B cell (primary cell): Measurements from ENCODE around the gene GRIP2. TPM values are rescaled to one million over a fixed set of nuclear protein-coding genes. Genes with fewer than 3 reads are reported as not detected.

Experiments
- ATAC-seq: fragments of 200-7000 bp; cut with Tn5 transposase; one replicate; pipeline ENCODE4 v1.10.0; 2021; ENCODE audit warnings: low read depth, mild to moderate bottlenecking, moderate number of reproducible peaks, moderate library complexity
- CTCF ChIA-PET: fragments of 350-600 bp; sonication (Branson Sonifier 250); formaldehyde crosslinking; loops from one replicate; lab custom pipeline; 2021; ENCODE audit warnings: antibody characterized with exemption, inconsistent platforms; lab: Charles Lee
- POLR2A ChIA-PET: fragments of 350-600 bp; sonication (Branson Sonifier 250); formaldehyde crosslinking; loops from one replicate; lab custom pipeline; 2021; ENCODE audit warnings: antibody characterized with exemption; lab: Charles Lee
- DNase-seq: peaks from one replicate; pipeline ENCODE4 v3.0.0; 2013
- H2AFZ ChIP-seq: 2 replicates; pipeline ENCODE4 v1.6.1; 2012; ENCODE audit warnings: mild to moderate bottlenecking, low read depth, low read length; ENCODE audit not compliant: insufficient read depth, poor library complexity, severe bottlenecking
- H3K27ac ChIP-seq, 2 donors: 1 replicate in 1 of 2; 2 replicates in 1 of 2; pipeline ENCODE4 v1.5.1; 2012 to 2013; ENCODE audit warnings: low read length in 2 of 2, mild to moderate bottlenecking in 2 of 2, moderate library complexity in 1 of 2
- H3K27me3 ChIP-seq, 4 experiments: fragments of 200-600 bp in 1 of 4; sonication (generic) in 1 of 4; replicated peaks in 1 of 4; 1 replicate in 2 of 4; 2 replicates in 2 of 4; pipeline versions ENCODE4 v1.6.1 to v1.7.0; 2013 to 2016; ENCODE audit warnings: low read length in 3 of 4, mild to moderate bottlenecking in 2 of 4, mixed read lengths in 1 of 4, moderate library complexity in 1 of 4; ENCODE audit not compliant: insufficient read depth in 4 of 4, control insufficient read depth in 3 of 4; ENCODE audit errors: control extremely low read depth in 1 of 4
- H3K36me3 ChIP-seq, 2 experiments: replicated peaks in 1 of 2; 1 replicate in 1 of 2; 2 replicates in 1 of 2; pipeline versions ENCODE4 v1.6.1 to v1.7.1; 2013; ENCODE audit warnings: low read length in 1 of 2; ENCODE audit not compliant: insufficient read depth in 2 of 2, control insufficient read depth in 1 of 2; ENCODE audit errors: control extremely low read depth in 1 of 2, extremely low read depth in 1 of 2
- H3K4me1 ChIP-seq, 2 donors: fragments of 200-600 bp in 1 of 2; sonication (generic) in 1 of 2; 1 replicate in 1 of 2; 2 replicates in 1 of 2; pipeline versions ENCODE4 v1.5.1 to v1.6.1; 2013 to 2017; ENCODE audit warnings: low read length in 2 of 2; ENCODE audit not compliant: control insufficient read depth in 2 of 2, insufficient read depth in 2 of 2
- H3K4me2 ChIP-seq: replicated peaks from 2 replicates; pipeline ENCODE3; 2012; ENCODE audit warnings: mild to moderate bottlenecking, low read depth, low read length; ENCODE audit not compliant: poor library complexity, severe bottlenecking
- H3K4me3 ChIP-seq, 5 experiments: fragments of 200-600 bp in 1 of 5; sonication (generic) in 1 of 5; 1 replicate in 3 of 5; 2 replicates in 2 of 5; pipeline versions ENCODE4 v1.5.1 to v1.7.0; 2011 to 2016; ENCODE audit warnings: low read length in 4 of 5, mild to moderate bottlenecking in 4 of 5, low read depth in 2 of 5, control low read depth in 1 of 5, moderate library complexity in 1 of 5; ENCODE audit not compliant: insufficient read depth in 1 of 5; ENCODE audit errors: control extremely low read depth in 1 of 5, extremely low read depth in 1 of 5
- H3K79me2 ChIP-seq: fragments of 200-600 bp; sonication (generic); one replicate; pipeline ENCODE4 v1.6.0; 2016; ENCODE audit warnings: low read length; ENCODE audit not compliant: control insufficient read depth, insufficient read depth
- H3K9ac ChIP-seq: fragments of 200-600 bp; sonication (generic); 2 replicates; pipeline ENCODE4 v1.6.1; 2017; ENCODE audit warnings: mild to moderate bottlenecking, low read length, moderate library complexity
- H3K9me3 ChIP-seq, 3 donors: one replicate each; pipeline versions ENCODE4 v1.6.1 to v1.7.1; 2013; ENCODE audit warnings: low read length in 2 of 3; ENCODE audit not compliant: control insufficient read depth in 2 of 3, insufficient read depth in 1 of 3; ENCODE audit errors: control extremely low read depth in 1 of 3
- H4K20me1 ChIP-seq: 2 replicates; pipeline ENCODE4 v1.6.0; 2012; ENCODE audit warnings: mild to moderate bottlenecking, low read length; ENCODE audit not compliant: insufficient read depth, control insufficient read depth, poor library complexity, severe bottlenecking
- H3K27ac Mint-ChIP-seq: one replicate; pipeline ENCODE4 v1.8.0; 2021; ENCODE audit warnings: mixed read lengths
- H3K27me3 Mint-ChIP-seq: one replicate; pipeline ENCODE4 v1.8.0; 2021; ENCODE audit warnings: mixed read lengths
- H3K4me1 Mint-ChIP-seq: one replicate; pipeline ENCODE4 v1.8.0; 2021; ENCODE audit warnings: mixed read lengths
- H3K4me3 Mint-ChIP-seq: one replicate; pipeline ENCODE4 v1.8.0; 2021; ENCODE audit warnings: mixed read lengths
- H3K9me3 Mint-ChIP-seq: one replicate; pipeline ENCODE4 v1.8.0; 2022; ENCODE audit warnings: mixed read lengths; ENCODE audit not compliant: insufficient read depth
- CTCF ChIP-seq: fragments of 200-600 bp; IDR thresholded peaks from one replicate; pipeline ENCODE4 v1.8.0; 2022; ENCODE audit warnings: antibody characterized with exemption, mild to moderate bottlenecking
- EZH2 ChIP-seq: IDR thresholded peaks from 2 replicates; pipeline ENCODE4 v1.6.1; 2012; ENCODE audit warnings: borderline replicate concordance, low read depth, mild to moderate bottlenecking, moderate library complexity, low read length; ENCODE audit not compliant: insufficient read depth, poor library complexity, severe bottlenecking
- WGBS: methylation state at CpG from one replicate; pipeline ENCODE4 v1.1.5; 2013; ENCODE audit warnings: missing lambda C conversion rate; ENCODE audit not compliant: insufficient coverage; 5-methylcytosine and 5-hydroxymethylcytosine counted together
- intact Hi-C: fragments of 100-400 bp; cut with micrococcal nuclease; formaldehyde crosslinking; loops from one replicate; pipeline ENCODE4 v1.10.0; 2022
- polyA plus RNA-seq: library from polyadenylated mRNA; depleted of rRNA; stranded (reverse); fragments of >200 nt; gene quantifications from 2 replicates; pipeline ENCODE4 v1.2.3, GENCODE V29; 2012
- total RNA-seq, 2 donors: library from RNA; stranded (reverse); fragments of 120-200 nt in 1 of 2; gene quantifications; 1 replicate in 1 of 2; 2 replicates in 1 of 2; pipeline versions ENCODE4 v1.2.3 to v1.2.4, GENCODE V29; 2013 to 2022

Gene GRIP2
- total and polyA plus RNA-seq, 2 donors (not counting 1 experiment from before 2014, with no cell fraction given) = not detected

GRCh38 chr3:14552717-14553116 is 12.6 kb upstream of the GRIP2 start:
- TF ChIP-seq EZH2 (no peak), CTCF (no peak)
- H3K4me1 Mint-ChIP-seq = peaks cover 2% of the 10 kb centered on the region
- no peak overlapping the region for H3K4me3 Mint-ChIP-seq
- Histone ChIP-seq H2AFZ (no peak overlapping the region), H3K4me2 (no peak overlapping the region), H3K9me3 (no peaks in the 10 kb centered on the region), H3K27ac (no peak overlapping the region), H3K27me3 (peaks cover 0 to 28% (median under 1%) of the 10 kb centered on the region in 4 experiments), H3K9ac (no peak overlapping the region), H3K4me1 (no peaks in the 10 kb centered on the region), H3K36me3 (no peaks in the 10 kb centered on the region), H4K20me1 (no peaks in the 10 kb centered on the region), H3K4me3 (no peak overlapping the region), H3K79me2 (no peaks in the 10 kb centered on the region)
- DNase-seq (no peak), ATAC-seq (no peak)
- WGBS = 92% methylated on average over 2 of the region's 4 CpGs
- H3K27me3 Mint-ChIP-seq = peaks cover 57% of the 10 kb centered on the region
- H3K9me3 Mint-ChIP-seq = no peaks in the 10 kb centered on the region
- POLR2A ChIA-PET = no interaction called here
- intact Hi-C loops = no loop called here
- CTCF ChIA-PET = interaction anchor here (1.0 kb wide), 1 partner anchor 9 kb away, joined by 4 read pairs; no protein-coding TSS in a partner anchor
- H3K27ac Mint-ChIP-seq = no peak overlapping the region

- WGBS = 80% methylated on average over 7 of the region's 8 CpGs
- Mint-ChIP-seq H3K9me3 (no peaks in the 10 kb centered on the region), H3K4me1 (peaks cover 2% of the 10 kb centered on the region), H3K27ac (no peak overlapping the region), H3K4me3 (no peak overlapping the region), H3K27me3 (peaks cover 58% of the 10 kb centered on the region)
- H3K9me3 ChIP-seq = no peaks in the 10 kb centered on the region
- TF ChIP-seq EZH2 (no peak), CTCF (no peak)
- DNase-seq = no peak
- H4K20me1 ChIP-seq = no peaks in the 10 kb centered on the region
- H3K4me3 ChIP-seq = no peak overlapping the region
- POLR2A ChIA-PET = no interaction called here
- no peak overlapping the region for H3K27ac ChIP-seq
- H3K4me2 ChIP-seq = no peak overlapping the region
- CTCF ChIA-PET = no interaction called here
- intact Hi-C loops = no loop called here
- H3K36me3 ChIP-seq = no peaks in the 10 kb centered on the region
- H3K79me2 ChIP-seq = no peaks in the 10 kb centered on the region
- H3K9ac ChIP-seq = no peak overlapping the region
- no peak overlapping the region for H2AFZ ChIP-seq
- ATAC-seq = no peak
- H3K4me1 ChIP-seq = no peaks in the 10 kb centered on the region
- H3K27me3 ChIP-seq = peaks cover 0 to 29% (median under 1%) of the 10 kb centered on the region in 4 experiments
These were observed 12.0 kb upstream of the GRIP2 start for GRCh38 chr3:14552041-14552648.
